K562 (cell line): ENCODE data around the gene KCNH2. TPM values are rescaled to one million over a fixed set of nuclear protein-coding genes. Genes with fewer than 3 reads are reported as not detected.

Experiments used
- CEBPG ChIP-seq, 3 experiments: fragments of 200-800 bp in 1 of 3; sonication (Bioruptor generic) in 1 of 3; sonication (generic) in 1 of 3; formaldehyde crosslinking in 1 of 3; IDR thresholded peaks in 2 of 3; conservative IDR thresholded peaks in 1 of 3; 2 replicates each; pipeline versions ENCODE4 v1.6.1 to v1.8.0; 2016 to 2022; ENCODE audit warnings: missing compliant biosample characterization in 2 of 3, missing genetic modification characterization in 2 of 3, mild to moderate bottlenecking in 1 of 3, missing genetic modification reagents in 1 of 3
- HNRNPH1 ChIP-seq: fragments of 200-400 bp; formaldehyde crosslinking; optimal IDR thresholded peaks from 2 replicates; pipeline ENCODE3; 2017; ENCODE audit warnings: low read depth, mild to moderate bottlenecking, low read length, moderate library complexity
- MCM7 ChIP-seq, 2 experiments: fragments of 450-650 bp; IDR thresholded peaks; 2 replicates each; pipeline ENCODE4 v1.6.1; 2016 to 2018
- NFE2 ChIP-seq: IDR thresholded peaks from 2 replicates; pipeline ENCODE4 v1.6.1; 2014; ENCODE audit warnings: antibody characterized with exemption, low read depth
- NFIC ChIP-seq: fragments of 450-650 bp; IDR thresholded peaks from 2 replicates; pipeline ENCODE4 v1.6.1; 2017; ENCODE audit warnings: mild to moderate bottlenecking, inconsistent platforms
- YY1 ChIP-seq, 3 experiments: IDR thresholded peaks; 2 replicates each; pipeline ENCODE4 v1.6.1; 2011; ENCODE audit warnings: low read length in 2 of 3, mild to moderate bottlenecking in 2 of 3, moderate library complexity in 2 of 3, borderline replicate concordance in 1 of 3, control low read depth in 1 of 3, low read depth in 1 of 3; ENCODE audit not compliant: insufficient read depth in 3 of 3, insufficient replicate concordance in 2 of 3, control insufficient read depth in 1 of 3, insufficient read length in 1 of 3; ENCODE audit errors: extremely low read depth in 1 of 3
- ZNF354B ChIP-seq: fragments of 250-450 bp; sonication (Bioruptor Pico); IDR thresholded peaks from 2 replicates; pipeline ENCODE4 v1.4.0; 2020
- ZNF384 ChIP-seq: IDR thresholded peaks from 2 replicates; pipeline ENCODE4 v1.6.1; 2012; ENCODE audit warnings: low read depth, low read length, improper control_type of control experiment
- polyA plus RNA-seq, 8 experiments: library from polyadenylated mRNA; depleted of rRNA in 4 of 8; stranded (reverse) in 5 of 8; unstranded in 3 of 8; fragments of >200 nt; fragmentation: Nextera tagmentation in 2 of 8; fragmentation: Illumina TruSeq in 1 of 8; extraction: Ambion mirVana in 2 of 8; extraction: Trizol in 1 of 8; gene quantifications; 2 replicates each; pipeline versions ENCODE4 v1.2.1 to v1.2.3, GENCODE V29; 2011 to 2014; ENCODE audit warnings: inconsistent platforms in 1 of 8, missing spikeins in 1 of 8
- total RNA-seq, 7 experiments: library from RNA; depleted of rRNA in 6 of 7; stranded (reverse); fragments of >200 nt in 6 of 7; fragmentation: Illumina TruSeq in 2 of 7; extraction: Trizol in 2 of 7; gene quantifications; 2 replicates each; pipeline versions ENCODE4 v1.2.1 to v1.2.3, GENCODE V29; 2011 to 2021; ENCODE audit warnings: low replicate concordance in 1 of 7
- TF ChIP-seq, protein P1 (sequence below): sonication (generic); formaldehyde crosslinking; IDR thresholded peaks from 2 replicates; pipeline ENCODE4 v1.8.0; 2022; ENCODE audit warnings: mild to moderate bottlenecking, missing genetic modification reagents
- TF ChIP-seq, protein P2 (sequence below): fragments of 250-450 bp; sonication (Bioruptor Pico); IDR thresholded peaks from 2 replicates; pipeline ENCODE4 v1.4.0; 2020; ENCODE audit warnings: mild to moderate bottlenecking, moderate library complexity, borderline replicate concordance
- TF ChIP-seq, protein P3 (sequence below): fragments of 450-650 bp; formaldehyde crosslinking; IDR thresholded peaks from 2 replicates; pipeline ENCODE4 v1.4.0; 2022; ENCODE audit warnings: missing genetic modification characterization
- TF ChIP-seq, protein P4 (sequence below): sonication (generic); formaldehyde crosslinking; IDR thresholded peaks from 2 replicates; pipeline ENCODE4 v1.8.0; 2023; ENCODE audit warnings: mild to moderate bottlenecking, missing genetic modification reagents

KCNH2 gene
- total and polyA plus RNA-seq, 9 of the 15 experiments (the other 6 are each of a cell fraction or from before 2014, with no cell fraction given), result 18.1 to 368 (median 218) TPM

DNA sequence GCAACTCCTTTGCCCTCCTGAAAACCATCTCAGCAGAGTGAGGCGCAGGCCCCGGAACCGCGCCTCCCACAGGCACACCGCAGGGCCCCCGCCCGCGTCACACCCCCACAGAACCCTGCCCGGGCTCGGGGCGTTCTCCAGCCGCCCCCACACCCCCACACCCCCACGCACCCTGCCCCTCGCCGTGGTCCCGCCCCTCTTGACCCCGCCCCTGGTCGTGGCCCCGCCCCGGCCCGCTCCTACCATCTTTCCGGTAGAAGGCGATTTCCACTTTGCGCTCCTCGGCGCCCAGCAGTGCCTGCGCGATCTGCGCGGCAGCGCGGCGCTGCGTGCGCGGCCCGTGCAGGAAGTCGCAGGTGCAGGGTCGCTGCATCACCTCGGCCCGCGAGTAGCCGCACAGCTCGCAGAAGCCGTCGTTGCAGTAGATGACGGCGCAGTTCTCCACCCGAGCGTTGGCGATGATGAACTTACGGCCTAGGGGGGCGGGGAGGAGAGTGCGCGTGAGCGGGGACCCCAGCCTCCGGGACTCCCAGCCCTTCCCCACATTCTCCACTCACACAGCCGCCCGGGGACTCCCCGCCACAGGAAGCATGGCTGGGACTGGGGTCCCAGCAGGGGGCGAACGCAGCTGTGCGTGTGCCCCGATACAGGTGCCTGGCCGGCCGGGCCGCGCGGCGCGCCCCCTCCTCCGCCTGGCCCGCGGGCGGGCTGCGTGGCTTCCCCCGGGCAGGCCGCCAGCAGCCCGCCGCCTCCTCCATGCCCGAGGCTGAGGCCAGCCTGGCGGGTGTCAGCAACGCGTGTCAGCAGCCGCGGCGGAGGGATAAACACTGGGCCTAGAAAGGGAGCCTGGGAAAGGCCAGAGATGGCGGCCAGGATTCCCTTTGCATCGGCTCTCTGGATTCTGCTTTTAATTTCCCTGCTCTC lies 3.4 kb downstream of the KCNH2 start (continued):
- TF ChIP-seq, protein P1, sequence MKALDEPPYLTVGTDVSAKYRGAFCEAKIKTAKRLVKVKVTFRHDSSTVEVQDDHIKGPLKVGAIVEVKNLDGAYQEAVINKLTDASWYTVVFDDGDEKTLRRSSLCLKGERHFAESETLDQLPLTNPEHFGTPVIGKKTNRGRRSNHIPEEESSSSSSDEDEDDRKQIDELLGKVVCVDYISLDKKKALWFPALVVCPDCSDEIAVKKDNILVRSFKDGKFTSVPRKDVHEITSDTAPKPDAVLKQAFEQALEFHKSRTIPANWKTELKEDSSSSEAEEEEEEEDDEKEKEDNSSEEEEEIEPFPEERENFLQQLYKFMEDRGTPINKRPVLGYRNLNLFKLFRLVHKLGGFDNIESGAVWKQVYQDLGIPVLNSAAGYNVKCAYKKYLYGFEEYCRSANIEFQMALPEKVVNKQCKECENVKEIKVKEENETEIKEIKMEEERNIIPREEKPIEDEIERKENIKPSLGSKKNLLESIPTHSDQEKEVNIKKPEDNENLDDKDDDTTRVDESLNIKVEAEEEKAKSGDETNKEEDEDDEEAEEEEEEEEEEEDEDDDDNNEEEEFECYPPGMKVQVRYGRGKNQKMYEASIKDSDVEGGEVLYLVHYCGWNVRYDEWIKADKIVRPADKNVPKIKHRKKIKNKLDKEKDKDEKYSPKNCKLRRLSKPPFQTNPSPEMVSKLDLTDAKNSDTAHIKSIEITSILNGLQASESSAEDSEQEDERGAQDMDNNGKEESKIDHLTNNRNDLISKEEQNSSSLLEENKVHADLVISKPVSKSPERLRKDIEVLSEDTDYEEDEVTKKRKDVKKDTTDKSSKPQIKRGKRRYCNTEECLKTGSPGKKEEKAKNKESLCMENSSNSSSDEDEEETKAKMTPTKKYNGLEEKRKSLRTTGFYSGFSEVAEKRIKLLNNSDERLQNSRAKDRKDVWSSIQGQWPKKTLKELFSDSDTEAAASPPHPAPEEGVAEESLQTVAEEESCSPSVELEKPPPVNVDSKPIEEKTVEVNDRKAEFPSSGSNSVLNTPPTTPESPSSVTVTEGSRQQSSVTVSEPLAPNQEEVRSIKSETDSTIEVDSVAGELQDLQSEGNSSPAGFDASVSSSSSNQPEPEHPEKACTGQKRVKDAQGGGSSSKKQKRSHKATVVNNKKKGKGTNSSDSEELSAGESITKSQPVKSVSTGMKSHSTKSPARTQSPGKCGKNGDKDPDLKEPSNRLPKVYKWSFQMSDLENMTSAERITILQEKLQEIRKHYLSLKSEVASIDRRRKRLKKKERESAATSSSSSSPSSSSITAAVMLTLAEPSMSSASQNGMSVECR (CRISPR knock-in tag), result no peak; the same call in 1 of the 2 replicates
- TF ChIP-seq HNRNPH1, result no peak
- TF ChIP-seq, protein P2, sequence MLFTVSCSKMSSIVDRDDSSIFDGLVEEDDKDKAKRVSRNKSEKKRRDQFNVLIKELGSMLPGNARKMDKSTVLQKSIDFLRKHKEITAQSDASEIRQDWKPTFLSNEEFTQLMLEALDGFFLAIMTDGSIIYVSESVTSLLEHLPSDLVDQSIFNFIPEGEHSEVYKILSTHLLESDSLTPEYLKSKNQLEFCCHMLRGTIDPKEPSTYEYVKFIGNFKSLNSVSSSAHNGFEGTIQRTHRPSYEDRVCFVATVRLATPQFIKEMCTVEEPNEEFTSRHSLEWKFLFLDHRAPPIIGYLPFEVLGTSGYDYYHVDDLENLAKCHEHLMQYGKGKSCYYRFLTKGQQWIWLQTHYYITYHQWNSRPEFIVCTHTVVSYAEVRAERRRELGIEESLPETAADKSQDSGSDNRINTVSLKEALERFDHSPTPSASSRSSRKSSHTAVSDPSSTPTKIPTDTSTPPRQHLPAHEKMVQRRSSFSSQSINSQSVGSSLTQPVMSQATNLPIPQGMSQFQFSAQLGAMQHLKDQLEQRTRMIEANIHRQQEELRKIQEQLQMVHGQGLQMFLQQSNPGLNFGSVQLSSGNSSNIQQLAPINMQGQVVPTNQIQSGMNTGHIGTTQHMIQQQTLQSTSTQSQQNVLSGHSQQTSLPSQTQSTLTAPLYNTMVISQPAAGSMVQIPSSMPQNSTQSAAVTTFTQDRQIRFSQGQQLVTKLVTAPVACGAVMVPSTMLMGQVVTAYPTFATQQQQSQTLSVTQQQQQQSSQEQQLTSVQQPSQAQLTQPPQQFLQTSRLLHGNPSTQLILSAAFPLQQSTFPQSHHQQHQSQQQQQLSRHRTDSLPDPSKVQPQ (CRISPR knock-in tag), result no peak
- no peak for TF ChIP-seq CEBPG (CRISPR knock-in tag; IDR thresholded peaks at IDR 0.05)
- no peak for TF ChIP-seq CEBPG (tag; conservative IDR thresholded peaks at IDR 0.05 in 1 of 2, IDR thresholded peaks at IDR 0.05 in 1 of 2)
- TF ChIP-seq ZNF384, result no peak
- peak; percentile 59 for TF ChIP-seq NFIC
- no peak for TF ChIP-seq ZNF354B (CRISPR knock-in tag)
- TF ChIP-seq, protein P3, sequence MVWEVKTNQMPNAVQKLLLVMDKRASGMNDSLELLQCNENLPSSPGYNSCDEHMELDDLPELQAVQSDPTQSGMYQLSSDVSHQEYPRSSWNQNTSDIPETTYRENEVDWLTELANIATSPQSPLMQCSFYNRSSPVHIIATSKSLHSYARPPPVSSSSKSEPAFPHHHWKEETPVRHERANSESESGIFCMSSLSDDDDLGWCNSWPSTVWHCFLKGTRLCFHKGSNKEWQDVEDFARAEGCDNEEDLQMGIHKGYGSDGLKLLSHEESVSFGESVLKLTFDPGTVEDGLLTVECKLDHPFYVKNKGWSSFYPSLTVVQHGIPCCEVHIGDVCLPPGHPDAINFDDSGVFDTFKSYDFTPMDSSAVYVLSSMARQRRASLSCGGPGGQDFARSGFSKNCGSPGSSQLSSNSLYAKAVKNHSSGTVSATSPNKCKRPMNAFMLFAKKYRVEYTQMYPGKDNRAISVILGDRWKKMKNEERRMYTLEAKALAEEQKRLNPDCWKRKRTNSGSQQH (CRISPR knock-in tag), result no peak
- peak; percentile 86 for TF ChIP-seq NFE2
- no peak for TF ChIP-seq MCM7 (IDR thresholded peaks at IDR 0.05)
- TF ChIP-seq, protein P4, sequence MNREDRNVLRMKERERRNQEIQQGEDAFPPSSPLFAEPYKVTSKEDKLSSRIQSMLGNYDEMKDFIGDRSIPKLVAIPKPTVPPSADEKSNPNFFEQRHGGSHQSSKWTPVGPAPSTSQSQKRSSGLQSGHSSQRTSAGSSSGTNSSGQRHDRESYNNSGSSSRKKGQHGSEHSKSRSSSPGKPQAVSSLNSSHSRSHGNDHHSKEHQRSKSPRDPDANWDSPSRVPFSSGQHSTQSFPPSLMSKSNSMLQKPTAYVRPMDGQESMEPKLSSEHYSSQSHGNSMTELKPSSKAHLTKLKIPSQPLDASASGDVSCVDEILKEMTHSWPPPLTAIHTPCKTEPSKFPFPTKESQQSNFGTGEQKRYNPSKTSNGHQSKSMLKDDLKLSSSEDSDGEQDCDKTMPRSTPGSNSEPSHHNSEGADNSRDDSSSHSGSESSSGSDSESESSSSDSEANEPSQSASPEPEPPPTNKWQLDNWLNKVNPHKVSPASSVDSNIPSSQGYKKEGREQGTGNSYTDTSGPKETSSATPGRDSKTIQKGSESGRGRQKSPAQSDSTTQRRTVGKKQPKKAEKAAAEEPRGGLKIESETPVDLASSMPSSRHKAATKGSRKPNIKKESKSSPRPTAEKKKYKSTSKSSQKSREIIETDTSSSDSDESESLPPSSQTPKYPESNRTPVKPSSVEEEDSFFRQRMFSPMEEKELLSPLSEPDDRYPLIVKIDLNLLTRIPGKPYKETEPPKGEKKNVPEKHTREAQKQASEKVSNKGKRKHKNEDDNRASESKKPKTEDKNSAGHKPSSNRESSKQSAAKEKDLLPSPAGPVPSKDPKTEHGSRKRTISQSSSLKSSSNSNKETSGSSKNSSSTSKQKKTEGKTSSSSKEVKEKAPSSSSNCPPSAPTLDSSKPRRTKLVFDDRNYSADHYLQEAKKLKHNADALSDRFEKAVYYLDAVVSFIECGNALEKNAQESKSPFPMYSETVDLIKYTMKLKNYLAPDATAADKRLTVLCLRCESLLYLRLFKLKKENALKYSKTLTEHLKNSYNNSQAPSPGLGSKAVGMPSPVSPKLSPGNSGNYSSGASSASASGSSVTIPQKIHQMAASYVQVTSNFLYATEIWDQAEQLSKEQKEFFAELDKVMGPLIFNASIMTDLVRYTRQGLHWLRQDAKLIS, result no peak
- TF ChIP-seq YY1 (IDR thresholded peaks at IDR 0.05; ENCODE audit: borderline replicate concordance in 1 of 3, control insufficient read depth in 1 of 3, extremely low read depth in 1 of 3, insufficient read depth in 3 of 3, insufficient read length in 1 of 3, insufficient replicate concordance in 2 of 3, low read depth in 1 of 3, low read length in 2 of 3), result peak in 2 of 3 experiments; percentile 42 to 71
